Stomach smooth muscle (tissue), 2 donors: Measurements from ENCODE around the gene NAMPT.
"Not testable (repeated sequence)": the region's sequence is repeated elsewhere in the genome, so short reads cannot be mapped to it uniquely, and the experiment has no call there.

Experiments
- H3K27ac ChIP-seq: one replicate; pipeline ENCODE4 v1.7.0; 2013; ENCODE audit warnings: mild to moderate bottlenecking, low read length, inconsistent platforms
- H3K27me3 ChIP-seq, 2 donors: one replicate each; pipeline ENCODE4 v1.7.0; 2013; ENCODE audit warnings: low read length in 2 of 2; ENCODE audit not compliant: insufficient read depth in 2 of 2, control insufficient read depth in 1 of 2
- H3K36me3 ChIP-seq, 2 donors: one replicate each; pipeline ENCODE4 v1.7.0; 2013; ENCODE audit warnings: low read length in 2 of 2; ENCODE audit not compliant: control insufficient read depth in 2 of 2, insufficient read depth in 2 of 2
- H3K4me1 ChIP-seq: one replicate; pipeline ENCODE4 v1.7.0; 2013; ENCODE audit warnings: low read length; ENCODE audit not compliant: control insufficient read depth, insufficient read depth
- H3K4me3 ChIP-seq, 2 donors: one replicate each; pipeline ENCODE4 v1.7.0; 2013; ENCODE audit warnings: low read length in 2 of 2
- H3K9ac ChIP-seq, 2 donors: one replicate each; pipeline ENCODE4 v1.7.0; 2013; ENCODE audit warnings: low read length in 2 of 2, mild to moderate bottlenecking in 1 of 2
- H3K9me3 ChIP-seq, 2 donors: one replicate each; pipeline ENCODE4 v1.7.0; 2013; ENCODE audit warnings: low read length in 2 of 2; ENCODE audit not compliant: control insufficient read depth in 2 of 2
- donor health status: healthy.
- donor health status: Pancreatic carcinoma.

NAMPT gene

GRCh38 chr7:106208944-106209343, 75.8 kb downstream of the NAMPT start:
- not testable (repeated sequence) for H3K9ac ChIP-seq, H3K4me1 ChIP-seq, H3K4me3 ChIP-seq, H3K27ac ChIP-seq, H3K36me3 ChIP-seq, H3K27me3 ChIP-seq, H3K9me3 ChIP-seq

GRCh38 chr7:106206826-106207541, 77.8 kb downstream of the NAMPT start:
- no peaks in the 10 kb centered on the region for H3K36me3 ChIP-seq
- peaks cover 0 to 2% of the 10 kb centered on the region in 2 donors for H3K27me3 ChIP-seq
- H3K4me1 ChIP-seq: no peaks in the 10 kb centered on the region
- H3K4me3 ChIP-seq: no peak overlapping the region
- no peak overlapping the region for H3K27ac ChIP-seq
- no peaks in the 10 kb centered on the region for H3K9me3 ChIP-seq
- no peak overlapping the region for H3K9ac ChIP-seq

- no peak overlapping the region for H3K27ac ChIP-seq
- no peak overlapping the region for H3K9ac ChIP-seq
- peaks cover 0 to 2% of the 10 kb centered on the region in 2 donors for H3K27me3 ChIP-seq
- no peaks in the 10 kb centered on the region for H3K4me1 ChIP-seq
- no peaks in the 10 kb centered on the region for H3K36me3 ChIP-seq
- no peak overlapping the region for H3K4me3 ChIP-seq
- H3K9me3 ChIP-seq: no peaks in the 10 kb centered on the region
Measured at GRCh38 chr7:106205621-106206222, 79.1 kb downstream of the NAMPT start.

GRCh38 chr7:106203473-106203872, 81.3 kb downstream of the NAMPT start:
- Histone ChIP-seq H3K4me3 (no peak overlapping the region), H3K36me3 (no peaks in the 10 kb centered on the region), H3K4me1 (no peaks in the 10 kb centered on the region), H3K27ac (no peak overlapping the region), H3K27me3 (peaks cover 0 to 2% of the 10 kb centered on the region in 2 donors), H3K9me3 (no peaks in the 10 kb centered on the region), H3K9ac (no peak overlapping the region)

- H3K36me3 ChIP-seq: no peaks in the 10 kb centered on the region
- H3K9ac ChIP-seq: no peak overlapping the region
- no peak overlapping the region for H3K4me3 ChIP-seq
- no peak overlapping the region for H3K27ac ChIP-seq
- H3K4me1 ChIP-seq: no peaks in the 10 kb centered on the region
- no peaks in the 10 kb centered on the region for H3K27me3 ChIP-seq
- H3K9me3 ChIP-seq: no peaks in the 10 kb centered on the region
Measured at GRCh38 chr7:106201164-106201563, 83.6 kb downstream of the NAMPT start.

GRCh38 chr7:106199813-106200364, 84.9 kb downstream of the NAMPT start:
- Histone ChIP-seq H3K27me3 (no peaks in the 10 kb centered on the region), H3K27ac (no peak overlapping the region), H3K36me3 (no peaks in the 10 kb centered on the region), H3K9ac (no peak overlapping the region), H3K4me1 (no peaks in the 10 kb centered on the region), H3K4me3 (no peak overlapping the region), H3K9me3 (no peaks in the 10 kb centered on the region)

- Histone ChIP-seq H3K4me1 (no peaks in the 10 kb centered on the region), H3K27ac (no peak overlapping the region), H3K36me3 (no peaks in the 10 kb centered on the region), H3K27me3 (no peaks in the 10 kb centered on the region), H3K9me3 (no peaks in the 10 kb centered on the region), H3K9ac (no peak overlapping the region), H3K4me3 (no peak overlapping the region)
Measured at GRCh38 chr7:106199024-106199423, 85.8 kb downstream of the NAMPT start.
